IPS-NIHi11 (cell line): Measurements from ENCODE around the gene PRKAR1B.

Source experiments
- DNase-seq: peaks from one replicate; pipeline ENCODE4 v3.0.0; 2012; ENCODE audit warnings: mixed read lengths, low spot score

Gene PRKAR1B

GRCh38 chr7:691361-692045 is 35.6 kb downstream of the PRKAR1B start:
- DNase-seq: no peak

GRCh38 chr7:690478-691360 is 36.4 kb downstream of the PRKAR1B start:
- DNase-seq: no peak

DNA sequence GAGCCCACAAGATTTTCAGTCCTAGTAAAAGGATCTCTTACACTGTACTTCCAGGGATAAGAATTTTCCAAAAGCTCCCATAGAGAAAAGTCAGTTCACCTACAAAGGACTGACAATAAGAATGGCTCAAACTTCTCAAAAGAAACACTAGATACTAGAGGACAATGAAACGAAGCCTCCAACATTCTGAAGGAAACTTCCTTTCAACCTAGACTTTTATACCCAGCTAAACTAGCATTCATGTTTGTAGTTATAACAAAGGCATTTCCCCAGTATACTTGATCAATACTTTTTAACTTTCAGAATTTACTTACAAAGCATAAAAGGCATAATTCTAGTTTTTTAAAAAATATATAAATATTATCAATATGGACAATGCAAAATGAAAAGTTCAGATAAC is 41.5 kb downstream of the PRKAR1B start:
- no peak for DNase-seq

GRCh38 chr7:684416-684815 is 42.7 kb downstream of the PRKAR1B start:
- no peak for DNase-seq

GRCh38 chr7:683526-684205 is 43.4 kb downstream of the PRKAR1B start:
- DNase-seq: no peak

DNA sequence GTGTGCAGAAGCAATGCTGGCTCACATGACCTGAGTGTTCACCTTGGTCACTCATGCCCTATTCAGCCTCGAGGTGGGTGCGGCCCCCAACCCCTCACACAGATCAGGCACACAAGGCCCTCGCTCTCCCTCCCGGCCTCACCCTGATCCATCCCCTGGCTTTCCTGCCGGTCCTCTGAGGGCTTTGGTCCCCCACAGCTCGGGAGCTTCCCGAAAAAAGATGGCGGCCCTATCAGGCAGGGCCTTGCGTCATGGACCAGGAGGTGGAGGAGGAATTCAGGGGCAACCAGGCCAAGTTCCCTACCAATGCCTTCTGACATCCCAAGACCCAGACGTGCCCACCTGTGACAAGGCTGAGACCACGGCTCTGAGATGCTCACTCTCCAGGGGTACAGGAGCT is 44.3 kb downstream of the PRKAR1B start:
- no peak for DNase-seq

DNA sequence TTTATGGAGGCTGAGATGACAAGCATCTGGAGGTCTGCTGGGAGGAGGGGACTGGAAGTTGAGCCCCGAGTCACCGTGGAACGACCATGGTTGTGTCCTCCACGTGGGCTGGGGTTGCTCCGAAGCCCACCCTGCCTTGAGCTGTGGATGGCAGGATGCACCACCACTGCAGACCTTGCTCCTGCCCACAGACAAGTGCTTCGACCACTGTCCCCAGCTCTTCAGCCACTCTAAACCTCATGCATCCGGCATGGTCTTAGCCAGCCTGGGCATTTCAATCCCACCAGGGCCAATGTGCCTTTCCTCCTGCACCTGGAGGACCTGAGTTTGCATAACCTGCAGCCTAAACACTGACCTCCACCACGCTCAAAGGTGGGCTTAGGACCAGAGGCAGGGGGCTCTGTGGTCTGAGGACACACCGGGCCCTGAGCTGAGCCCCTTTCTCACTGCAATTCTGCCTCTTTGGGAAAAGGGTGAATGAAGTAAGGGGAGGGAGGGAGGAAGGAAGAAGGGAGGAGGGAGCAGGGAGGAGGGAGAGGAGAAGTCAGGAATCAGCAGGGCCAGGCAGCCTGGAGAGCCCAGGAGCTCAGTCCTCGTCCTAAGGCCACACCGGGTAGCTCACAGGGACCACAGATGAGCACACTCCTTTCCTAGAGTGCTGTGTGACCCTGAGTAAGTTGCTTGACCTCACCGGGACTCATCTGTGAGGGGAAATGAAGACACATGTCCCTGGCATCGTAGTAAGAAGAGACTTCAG is 45.4 kb downstream of the PRKAR1B start:
- no peak for DNase-seq

DNA sequence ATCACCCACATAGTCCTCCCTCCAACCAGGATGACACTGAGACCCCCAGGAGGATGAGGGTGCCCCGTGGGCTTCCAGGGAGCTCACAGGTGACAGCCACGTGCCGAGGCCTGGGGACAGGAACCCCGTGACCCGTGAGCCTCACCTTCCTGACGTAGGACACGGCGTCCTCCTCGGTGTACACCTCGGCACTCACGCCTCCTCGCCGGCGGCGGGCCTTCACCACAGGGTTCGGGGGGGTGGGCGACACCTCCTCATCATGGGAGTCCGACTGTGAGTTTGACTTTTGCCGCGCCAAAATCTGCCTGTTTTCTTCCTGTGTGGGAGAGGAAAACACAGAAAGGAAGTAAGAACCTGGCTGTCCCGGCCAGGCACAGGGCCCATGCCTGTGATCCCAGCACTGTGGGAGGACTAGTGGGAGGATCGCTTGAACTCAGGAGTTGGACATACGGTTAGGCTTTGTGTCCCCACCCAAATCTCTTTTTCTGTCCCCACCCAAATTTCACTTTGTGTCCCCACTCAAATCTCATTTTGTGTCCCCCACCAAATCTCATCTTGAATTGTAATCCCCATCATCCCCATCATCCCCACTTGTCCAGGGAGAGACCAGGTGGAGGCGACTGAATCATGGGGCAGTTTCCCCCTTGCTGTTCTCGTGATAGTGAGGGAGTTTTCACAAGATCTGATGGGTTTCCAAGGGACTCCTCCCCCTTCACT is 46.5 kb downstream of the PRKAR1B start:
- DNase-seq: no peak

DNA sequence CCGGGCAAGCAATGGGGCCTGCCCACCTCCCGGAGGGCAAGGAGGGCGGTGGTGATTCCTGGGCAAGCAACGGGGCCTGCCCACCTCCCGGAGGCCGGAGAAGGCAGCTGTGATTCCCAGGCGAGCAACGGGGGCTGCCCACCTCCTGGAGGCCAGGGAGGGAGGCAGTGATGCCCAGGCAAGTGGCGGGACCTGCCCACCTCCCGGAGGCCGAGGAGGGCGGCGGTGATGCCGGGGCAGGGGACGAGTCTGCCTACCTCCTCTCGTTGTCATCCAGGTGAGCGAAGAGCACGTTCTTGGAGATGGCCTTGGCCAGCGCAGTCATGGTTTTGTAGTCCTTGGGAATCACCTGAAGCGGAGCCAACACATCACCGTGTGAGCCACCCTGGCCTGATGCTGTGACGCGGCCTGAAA is 50.1 kb downstream of the PRKAR1B start:
- no peak for DNase-seq

DNA sequence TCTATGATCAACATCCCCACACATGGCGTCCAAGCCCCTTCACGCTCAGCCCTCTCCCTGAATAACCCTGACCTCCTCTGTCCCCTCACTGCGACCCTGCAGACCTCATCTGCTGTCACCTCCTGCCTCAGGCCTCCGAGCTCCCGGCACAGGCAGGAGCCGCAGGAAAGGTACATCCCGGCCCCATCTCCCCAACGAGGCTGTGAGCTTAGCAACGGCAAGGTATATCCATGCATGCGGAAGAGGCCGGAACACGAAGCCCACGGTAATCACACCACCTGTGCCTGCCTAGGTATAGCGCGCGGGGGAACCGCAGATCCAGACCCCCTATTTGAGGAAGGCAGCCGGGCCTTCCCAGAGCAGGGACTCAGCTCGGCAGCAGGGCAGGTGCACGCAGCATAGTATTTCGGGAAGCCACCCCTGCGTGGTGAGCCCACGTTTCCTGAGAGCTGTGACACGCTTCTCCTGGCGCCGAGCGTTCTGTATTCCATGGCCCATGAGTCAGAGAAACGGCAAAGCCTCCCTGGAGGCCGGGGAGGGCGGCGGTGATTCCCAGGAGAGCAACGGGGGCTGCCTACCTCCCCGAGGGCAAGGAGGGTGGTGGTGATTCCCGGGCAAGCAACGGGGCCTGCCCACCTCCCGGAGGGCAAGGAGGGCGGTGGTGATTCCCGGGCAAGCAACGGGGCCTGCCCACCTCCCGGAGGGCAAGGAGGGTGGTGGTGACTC is 50.7 kb downstream of the PRKAR1B start:
- DNase-seq: no peak

- no peak for DNase-seq
Observed at GRCh38 chr7:674454-675410, 52.3 kb downstream of the PRKAR1B start.

DNA sequence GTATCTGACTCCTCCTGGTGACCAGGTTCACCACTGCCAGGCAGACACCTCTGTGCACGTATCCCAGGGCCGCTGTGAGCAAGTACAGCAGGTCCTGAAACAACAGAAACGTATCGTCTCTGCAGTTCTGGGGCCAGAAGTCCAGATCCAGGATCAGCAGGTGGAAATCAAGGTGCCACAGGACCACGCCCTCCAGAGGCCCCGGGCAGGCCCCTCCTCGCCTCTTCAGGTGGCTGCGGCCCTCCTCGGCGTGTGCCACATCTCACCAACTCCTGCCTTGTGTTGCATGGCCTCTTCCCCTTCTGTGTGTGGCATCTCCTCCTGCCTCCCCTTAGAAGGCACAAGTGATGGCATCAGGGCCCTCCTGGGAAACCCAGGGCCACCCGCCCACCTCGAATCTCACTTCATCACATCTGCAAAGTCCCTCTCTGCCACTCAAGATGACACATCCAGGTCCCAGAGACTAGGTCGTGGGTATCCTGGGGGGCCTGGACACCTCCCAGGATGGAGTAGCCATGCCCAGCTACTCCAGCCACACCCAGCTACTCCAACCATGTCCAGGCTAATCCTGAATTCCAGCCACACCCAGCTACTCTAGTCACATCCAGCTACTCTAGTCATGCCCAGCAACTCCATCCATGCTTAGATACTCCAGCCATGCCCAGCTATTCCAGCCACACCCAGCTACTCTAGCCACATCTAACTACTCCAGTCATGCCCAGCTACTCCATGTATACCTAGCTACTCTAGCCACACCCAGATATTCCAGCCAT is 53.2 kb downstream of the PRKAR1B start:
- no peak for DNase-seq

DNA sequence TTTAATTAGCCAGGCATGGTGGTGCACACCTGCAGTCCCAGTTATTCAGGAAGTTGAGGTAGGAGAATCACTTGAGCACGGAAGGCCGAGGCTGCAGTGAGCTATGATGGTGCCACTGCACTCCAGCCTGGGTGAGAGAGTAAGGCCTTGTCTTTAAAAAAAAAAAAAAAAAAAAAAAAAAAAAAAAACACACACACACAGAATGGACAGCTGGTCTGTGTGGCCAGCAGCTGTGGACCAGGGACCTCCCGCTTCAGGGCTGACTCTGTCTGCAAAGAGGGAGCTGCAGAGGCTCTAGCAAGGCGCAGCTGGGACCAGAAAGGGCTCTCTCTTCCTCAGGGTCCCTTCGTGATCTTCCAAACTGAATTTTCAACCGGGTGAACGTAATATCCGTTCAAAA is 54.2 kb downstream of the PRKAR1B start:
- DNase-seq: no peak

GRCh38 chr7:671415-672042 is 55.6 kb downstream of the PRKAR1B start:
- DNase-seq: no peak

GRCh38 chr7:670501-671390 is 56.3 kb downstream of the PRKAR1B start:
- no peak for DNase-seq

DNA sequence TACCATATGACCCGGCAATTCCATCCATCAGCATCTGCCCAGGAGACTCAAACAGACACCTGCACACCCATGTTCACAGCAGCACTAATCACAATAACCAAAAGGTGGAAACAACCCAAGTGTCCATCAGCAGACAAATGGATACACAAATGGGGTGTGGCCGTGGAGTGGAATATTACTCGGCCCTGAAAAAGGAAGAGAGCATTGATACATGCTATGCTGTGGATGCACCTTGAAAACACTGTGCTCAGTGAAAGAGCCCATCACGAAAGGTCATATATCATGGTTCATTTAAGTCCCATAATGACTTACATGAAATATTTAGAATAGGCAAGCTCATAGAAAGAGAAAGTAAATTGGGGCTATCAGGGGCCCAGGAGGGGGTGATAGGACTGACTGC is 58.1 kb downstream of the PRKAR1B start:
- DNase-seq: no peak
